CD1c-positive myeloid dendritic cell (primary cell): ENCODE measurements around the gene CTIF.
"Not testable (repeated sequence)": the region's sequence is repeated elsewhere in the genome, so short reads cannot be mapped to it uniquely, and the experiment has no call there.

Experiments
- DNase-seq: peaks from one replicate; pipeline ENCODE4 v3.0.0-alpha.2; 2016; ENCODE audit errors: extremely low spot score

CTIF gene

DNA sequence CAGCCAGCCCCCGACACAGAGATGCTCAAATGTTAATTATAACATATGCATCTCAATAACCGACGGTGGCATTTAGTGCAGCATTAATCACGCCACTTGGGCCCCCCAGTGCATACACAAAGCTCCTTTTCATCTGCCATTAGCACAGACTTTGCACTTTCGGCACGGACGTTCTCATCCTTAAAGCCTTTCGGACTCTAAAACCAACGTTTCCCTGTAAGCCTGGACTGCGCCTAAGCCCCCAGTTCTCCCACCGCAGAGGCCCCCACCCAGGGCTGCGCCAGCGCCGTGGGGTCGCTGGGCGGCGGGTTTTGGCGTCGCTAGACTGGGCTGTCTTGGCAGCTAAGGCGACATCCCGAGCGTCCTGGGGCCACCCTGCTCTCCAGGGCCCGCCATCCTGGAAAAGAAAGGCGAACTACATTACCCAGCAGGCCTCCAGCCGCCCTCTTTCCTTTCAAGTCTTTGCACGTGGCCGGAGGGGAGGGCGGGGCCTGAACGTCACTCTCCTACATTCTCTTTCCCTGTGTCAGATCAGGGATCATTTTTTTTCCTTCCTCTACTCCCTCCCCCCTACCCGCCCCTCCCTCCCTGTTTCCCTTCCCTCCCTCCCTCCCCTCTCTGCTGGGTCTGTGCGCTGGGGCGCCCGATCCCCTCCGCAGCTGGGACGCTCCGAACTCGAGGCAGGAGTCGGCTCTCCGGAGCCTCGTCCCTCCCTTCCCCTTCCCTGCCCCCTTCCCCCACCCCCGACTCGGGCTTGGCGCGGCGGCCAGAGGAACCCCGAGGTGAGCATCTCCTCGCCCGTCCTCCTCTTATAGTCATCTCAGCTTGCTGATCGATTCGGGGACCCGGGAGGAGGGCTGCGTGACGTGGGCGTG lies at the start of gene CTIF:
CTIF (plus strand) TSS at position 501 of the 875 bp plus-strand sequence. CDS start 80,535 bp downstream, outside the sequence.
- DNase-seq: peak; percentile 90

DNA sequence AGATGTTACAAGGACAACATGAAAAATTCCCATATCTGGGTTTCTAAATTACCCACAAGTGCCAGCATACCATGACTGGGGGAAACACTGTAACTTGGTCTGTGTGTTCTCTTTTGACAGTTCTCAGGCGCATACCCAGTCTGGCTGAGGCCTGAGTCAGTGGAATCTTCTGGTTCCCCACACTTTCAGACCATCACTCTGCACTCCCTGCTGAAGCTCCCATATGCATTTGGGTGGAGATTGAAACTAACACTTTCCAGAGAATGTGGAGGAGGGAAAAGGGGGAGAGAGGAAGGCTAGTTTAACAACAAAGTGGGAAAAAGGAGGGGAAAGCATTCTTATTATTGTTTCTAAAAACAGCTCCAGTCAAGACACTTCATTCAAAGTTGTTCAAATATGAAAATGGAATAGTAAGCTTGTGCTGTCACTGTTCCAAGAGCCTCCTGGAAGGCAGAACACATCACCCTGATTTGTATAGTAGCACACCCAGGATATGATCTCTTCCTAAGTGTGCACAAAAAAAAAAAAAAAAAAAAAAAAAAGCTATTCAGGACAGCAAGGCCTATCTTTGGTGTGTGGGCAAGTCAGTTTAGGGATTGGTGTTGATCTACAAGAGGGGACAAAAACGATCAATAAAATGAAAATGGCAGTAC lies 48.1 kb upstream of the CTIF start:
- no peak for DNase-seq

DNA sequence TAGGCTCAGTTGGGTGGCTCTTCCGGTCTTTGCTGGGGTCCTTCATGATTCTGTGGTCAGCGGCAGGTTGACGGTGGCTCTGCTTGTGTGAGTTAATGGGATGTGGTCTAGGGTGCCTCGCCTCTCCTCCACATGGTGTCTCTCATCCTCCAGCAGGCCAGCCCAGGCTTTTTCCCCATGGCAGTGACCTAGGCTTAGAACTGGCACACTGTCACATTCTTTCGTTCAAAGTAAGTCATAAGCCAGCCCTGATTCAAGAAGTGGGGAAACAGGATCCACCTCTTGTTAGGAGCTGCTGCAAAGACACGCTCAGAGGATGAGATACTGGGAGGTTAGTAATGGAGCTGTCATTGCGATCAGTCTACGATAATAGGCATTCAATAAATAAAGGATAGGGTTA lies 46.0 kb upstream of the CTIF start:
- no peak for DNase-seq

DNA sequence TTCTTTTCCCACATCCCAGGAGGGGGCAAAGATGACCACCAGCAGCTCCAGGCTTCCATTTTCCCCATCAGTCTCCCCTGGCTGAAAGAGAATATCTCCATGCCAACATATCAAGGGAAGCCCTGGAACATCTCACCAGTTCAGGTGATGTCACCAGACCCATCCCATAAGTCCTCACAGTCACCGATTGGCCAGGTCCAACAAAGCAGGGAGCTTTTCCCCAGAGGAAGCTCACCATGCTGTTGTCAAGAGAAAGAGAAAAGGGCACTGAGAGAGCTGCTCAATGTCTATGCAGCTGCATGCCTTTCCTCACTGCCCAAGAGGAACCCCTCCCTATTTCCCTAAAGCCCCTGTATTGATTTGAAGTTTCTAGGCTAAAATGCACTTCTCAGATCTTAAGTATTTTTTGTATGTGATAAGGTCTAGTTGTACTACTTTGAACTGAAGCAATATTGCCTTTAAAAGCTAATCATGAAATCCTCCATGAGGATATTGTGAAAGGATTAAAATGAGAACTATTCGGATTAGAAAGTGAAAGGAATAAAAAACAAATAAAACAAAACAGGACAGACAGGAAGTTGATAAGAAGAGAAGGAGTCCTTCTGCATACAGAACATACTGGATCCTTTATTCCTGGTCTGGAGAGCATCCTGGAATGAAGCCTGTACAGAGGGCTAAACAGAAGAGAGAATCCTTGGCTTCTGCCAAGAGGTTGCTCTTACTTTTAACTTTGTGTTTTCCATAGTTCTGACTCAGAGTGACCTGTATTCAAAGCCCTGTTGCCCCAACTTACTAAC lies 45.2 kb upstream of the CTIF start:
- DNase-seq: no peak

DNA sequence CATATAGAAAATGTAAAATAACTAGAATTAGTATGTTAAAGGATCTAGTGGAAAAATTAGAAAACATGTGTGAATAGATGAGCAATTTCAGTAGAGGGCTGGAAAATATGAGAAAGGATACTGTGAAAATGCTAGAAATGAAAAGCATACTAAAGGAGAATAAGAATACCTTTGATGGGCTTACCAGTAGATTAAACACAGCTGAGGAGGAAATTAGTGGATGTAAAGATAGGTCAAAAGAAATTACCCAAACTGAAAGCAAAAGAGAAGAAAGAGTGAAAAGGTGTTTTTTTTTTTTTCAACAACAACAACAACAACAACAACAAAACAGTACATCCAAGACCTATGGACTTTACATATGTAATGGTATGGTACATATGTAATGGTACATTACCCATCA lies 41.0 kb upstream of the CTIF start:
- no peak for DNase-seq

DNA sequence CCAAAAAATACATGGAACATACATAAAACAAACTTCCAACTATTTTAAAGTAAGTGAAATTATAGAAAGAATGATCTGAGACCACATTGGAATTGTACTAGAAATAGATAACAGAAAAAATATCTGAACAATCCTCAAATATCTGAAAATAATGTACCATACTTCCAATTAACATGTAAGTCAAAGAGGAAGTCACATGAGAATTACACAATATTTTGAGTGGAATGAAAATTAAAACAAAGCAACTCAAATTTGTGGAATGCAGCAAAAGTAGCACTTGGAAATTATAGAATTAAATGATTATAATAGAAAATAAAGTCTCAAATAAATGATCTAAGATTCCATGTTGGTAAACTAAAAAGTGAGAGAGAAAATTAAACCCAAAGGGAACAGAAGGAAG lies 38.3 kb upstream of the CTIF start:
- peak; percentile 18 for DNase-seq

DNA sequence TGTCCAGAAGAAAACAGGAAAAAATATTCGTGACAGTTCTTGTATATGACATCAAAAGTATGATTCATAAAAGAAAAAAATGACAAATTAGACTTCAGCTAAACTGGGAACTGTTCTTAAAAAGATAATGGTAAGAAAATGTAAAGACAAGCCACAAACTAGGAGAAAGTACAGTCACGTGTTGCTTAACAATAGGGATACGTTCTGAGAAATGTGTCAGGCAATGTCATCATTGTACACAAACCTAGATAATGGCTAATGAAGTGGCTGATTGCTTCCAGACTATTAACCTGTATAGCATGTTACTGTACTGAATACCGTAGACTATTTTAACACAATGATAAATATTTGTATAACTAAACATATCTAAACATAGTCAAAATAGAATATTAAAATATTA lies 35.9 kb upstream of the CTIF start:
- DNase-seq: no peak

DNA sequence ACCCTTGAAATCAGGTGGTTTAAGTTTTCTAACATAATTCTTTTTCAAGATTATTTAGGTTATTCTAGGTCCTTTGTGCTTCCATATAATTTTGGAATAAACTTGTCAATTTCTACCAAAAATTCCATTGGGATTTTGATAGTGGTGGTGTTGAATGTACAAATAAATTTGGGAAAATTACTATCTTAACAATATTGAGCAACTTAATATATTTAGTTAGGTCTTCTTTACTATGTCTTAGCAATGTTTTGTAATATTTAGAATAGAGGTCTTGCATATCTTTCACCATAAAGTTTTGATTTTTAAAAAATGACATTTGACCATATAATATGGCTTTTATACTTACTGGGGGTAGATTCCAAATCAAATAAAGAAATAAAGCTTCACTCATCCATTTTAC lies 34.0 kb upstream of the CTIF start:
- no peak for DNase-seq

DNA sequence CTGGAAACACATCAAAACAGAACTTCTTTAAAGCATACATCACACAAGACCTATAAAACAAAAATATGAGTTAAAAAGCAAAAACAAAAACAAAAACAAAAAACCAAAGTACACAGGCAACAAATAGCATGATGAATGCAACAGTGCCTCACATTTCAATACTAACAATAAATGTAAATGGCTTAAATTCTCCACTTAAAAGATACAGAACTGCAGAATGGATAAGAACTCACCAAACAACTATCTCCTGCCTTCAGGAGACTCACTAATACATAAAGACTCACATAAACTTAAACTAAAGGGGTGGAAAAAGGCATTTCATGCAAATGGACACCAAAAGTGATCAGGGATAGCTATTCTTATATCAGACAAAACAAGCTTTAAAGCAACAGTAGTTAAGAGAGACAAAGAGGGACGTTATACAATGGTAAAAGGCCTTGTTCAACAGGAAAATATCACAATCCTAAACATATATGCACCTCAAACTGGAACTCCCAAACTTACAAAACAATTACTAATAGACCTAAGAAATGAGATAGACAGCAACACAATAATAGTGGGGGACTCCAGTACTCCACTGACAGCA lies 31.8 kb upstream of the CTIF start:
- DNase-seq: not testable (repeated sequence)

DNA sequence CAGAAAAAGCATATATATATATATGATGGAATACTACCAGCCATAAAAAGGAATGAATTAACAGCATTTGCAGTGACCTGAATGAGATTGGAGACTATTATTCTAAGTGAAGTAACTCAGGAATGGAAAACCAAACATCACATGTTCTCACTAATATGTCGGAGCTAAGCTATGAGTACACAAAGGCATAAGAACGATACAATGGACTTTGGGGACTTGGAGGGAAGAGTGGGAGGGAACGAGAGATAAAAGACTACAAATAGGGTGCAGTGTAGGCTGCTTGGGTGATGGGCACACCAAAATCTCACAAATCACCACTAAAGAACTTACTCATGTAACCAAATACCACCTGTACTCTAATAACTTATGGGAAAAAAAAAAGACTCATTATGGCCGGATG lies 26.3 kb upstream of the CTIF start:
- DNase-seq: not testable (repeated sequence)

DNA sequence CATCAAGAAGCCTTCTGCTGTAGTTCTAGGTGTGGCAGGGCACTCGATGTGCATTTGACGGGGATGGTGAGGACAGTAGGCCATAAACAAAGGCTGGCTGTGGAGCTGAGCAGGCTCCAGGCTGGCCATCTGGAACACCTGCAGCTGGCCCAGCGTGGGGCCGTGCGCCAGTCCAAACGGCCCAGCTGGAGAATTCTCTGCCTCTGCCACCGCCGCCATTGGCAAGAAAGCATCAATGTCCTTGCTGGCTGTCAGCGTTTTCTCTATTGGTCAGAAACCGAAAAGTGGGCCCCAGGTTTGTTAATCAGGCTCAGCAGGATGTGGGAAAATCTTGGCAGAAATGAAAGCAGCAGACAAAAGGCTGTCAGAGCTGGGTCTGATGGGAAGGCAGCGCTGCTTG lies 24.0 kb upstream of the CTIF start:
- DNase-seq: no peak

DNA sequence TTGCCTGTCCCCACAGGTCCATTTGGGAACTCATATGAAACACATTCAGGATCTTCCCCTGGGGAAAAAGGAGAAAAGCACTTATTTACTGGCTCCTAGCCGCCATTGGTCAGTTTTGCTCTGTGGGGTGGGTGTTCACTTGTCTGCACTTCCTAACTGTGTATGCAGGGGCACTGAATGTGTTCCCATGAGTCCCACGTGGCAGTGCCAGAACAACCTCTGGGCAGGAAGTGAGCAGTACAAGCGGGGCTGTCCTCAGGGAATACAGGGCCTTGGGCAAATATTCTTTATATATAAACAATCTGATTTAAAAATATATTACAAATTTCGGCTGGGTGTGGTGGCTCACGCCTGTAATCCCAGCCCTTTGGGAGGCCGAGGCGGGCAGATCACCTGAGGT lies 21.8 kb upstream of the CTIF start:
- no peak for DNase-seq

DNA sequence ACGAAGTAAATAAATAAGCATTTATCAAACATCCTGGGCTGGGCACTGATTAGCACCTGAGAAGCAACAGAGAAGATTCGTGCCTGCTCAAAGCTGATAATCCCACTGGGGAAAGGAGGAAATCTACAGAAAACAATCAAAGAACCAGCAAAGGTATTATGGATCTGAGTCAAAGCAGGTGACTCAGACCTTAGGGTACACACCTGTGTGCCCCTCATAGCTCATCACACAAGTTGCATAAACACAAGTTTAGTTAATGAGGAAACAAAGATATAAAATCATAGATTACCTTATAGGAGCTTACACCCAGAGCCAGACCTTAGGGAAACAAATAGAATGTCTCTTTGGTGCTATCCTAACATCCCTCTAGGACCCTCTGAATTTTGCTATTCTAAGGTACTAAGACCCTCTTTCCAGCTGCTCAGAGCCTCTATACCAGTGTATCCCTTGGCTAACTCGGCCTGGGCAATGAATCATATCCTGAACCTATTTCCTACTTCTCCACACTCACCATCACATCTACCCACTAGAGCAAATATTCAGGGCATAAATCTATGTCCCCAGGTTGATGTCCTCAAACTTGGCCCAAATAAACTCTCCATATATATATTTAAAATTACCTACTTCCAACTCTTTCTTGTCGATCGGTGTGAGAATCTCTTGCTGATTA lies 19.3 kb upstream of the CTIF start:
- no peak for DNase-seq

DNA sequence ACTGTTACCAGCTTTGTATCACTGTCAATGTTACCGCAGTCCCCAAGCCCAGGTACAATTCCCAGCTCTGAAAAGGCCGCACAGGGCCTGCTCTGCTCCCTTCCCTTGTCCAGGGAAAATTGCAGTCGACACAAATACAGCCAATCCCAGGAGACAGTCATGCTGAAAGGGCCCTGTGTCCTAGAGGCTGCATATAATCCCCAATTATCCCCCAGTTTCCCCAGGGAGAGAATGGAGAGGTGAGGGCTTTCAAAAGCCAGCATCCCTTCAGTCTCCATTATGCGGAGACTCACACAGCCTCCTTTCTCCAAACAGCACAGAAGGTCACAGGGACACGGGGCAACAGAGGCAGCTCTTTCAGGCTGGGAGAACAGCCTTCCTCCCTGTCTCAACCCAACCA lies 17.1 kb upstream of the CTIF start:
- no peak for DNase-seq

DNA sequence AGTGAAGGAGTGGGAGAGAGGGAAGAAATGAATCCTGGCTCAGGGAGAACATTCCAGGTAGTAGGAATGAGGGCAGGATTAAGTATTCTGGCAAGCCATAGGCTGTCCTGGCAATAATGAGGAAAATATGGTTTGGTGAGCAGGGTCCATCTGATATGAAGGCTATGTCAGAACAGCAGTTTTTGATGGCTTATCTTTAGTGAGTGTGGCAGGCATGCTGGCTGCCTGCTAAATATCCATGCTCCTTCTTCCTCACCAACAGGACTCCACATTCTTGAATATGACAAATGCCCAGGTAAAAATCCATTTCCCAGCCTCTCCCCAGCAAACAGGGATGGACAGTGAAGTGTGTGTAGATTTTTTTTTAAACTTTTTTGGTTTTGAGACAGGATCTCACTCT lies 13.2 kb upstream of the CTIF start:
- no peak for DNase-seq

DNA sequence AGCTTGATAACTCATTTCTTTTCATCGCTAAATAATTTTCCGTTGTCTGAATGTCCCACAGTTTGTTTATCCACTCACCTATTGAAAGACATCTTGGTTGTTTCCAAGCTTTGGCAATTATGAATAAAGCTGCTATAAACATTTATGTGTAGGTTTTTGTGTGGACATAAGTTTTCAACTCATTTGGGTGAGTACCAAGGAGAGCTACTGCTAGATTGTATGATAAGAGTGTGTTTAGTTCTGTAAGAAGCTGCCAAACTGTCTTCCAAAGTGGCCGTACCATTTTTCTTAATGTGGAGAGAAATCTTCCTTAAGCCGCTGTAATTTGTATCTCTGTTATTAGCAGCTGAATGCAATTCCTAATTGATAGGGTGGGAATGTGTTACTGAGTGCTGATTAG lies 11.4 kb upstream of the CTIF start:
- no peak for DNase-seq

DNA sequence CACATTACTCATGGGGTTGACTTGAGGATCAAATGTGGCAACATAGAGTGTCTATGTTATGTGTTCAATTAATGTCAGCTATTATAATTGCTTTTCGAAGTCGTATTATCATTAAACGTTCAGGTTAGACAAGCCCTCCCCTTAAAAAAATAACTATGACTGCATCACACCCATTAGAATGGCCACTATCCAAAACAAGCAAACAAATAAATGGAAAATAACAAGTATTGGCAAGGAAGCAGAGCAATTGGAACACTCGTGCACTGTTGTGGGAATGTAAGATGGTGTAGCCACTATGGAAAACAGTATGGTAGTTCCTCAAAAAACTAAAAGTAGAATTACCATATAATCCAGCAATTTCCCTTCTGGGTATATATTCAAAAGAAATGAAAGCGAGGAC lies 10.0 kb upstream of the CTIF start:
- DNase-seq: no peak

DNA sequence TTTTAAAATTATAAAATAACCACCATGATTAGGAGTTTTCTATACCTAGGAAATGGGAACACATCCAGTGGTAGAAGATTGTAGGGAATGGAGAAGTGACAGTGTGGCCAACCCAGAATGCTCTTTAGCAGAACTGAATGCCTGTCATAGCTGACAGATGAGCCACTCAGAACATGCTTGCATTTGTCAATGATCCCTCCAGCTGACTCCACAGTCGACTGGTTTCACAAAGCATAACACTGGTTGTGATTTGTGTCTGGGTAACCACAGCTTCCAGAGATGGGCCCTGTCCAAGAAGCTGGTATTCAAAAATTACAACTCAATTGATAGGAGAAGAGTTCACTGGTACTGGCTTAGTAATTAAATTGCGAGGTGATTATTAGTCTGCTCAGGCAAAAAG lies 9.0 kb upstream of the CTIF start:
- DNase-seq: peak; percentile 28

DNA sequence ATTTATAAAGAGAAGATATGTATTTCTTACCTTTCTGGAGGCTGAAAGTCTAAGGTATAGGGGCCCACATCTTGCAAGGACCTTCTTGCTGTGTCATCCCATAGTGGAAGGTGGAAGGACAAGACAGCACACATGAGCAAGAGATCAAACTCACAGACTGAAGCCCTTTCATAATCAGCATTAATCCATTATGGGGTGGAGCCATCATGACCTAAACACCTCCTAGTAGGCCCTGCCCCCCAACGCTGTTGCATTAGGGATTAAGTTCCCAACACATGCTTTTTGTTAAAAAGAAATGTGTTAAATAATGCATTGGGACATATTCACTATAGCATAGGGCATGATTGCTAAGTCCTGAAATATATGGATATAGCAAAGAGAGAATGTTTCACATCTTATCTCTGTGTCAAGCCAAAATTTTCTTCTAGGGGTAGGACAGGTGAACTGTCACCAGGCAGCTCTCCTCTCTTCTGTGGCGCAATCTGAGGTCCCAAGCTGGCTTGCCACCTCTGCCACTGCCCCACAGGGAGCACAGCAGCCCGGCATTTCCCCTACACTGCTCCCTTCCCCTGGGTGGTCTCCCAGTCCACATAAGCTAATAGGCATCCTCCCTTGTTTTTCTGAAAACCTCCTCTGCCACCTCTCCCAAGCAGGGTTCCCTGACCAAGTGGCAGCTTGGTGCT lies 8.3 kb upstream of the CTIF start:
- DNase-seq: no peak

DNA sequence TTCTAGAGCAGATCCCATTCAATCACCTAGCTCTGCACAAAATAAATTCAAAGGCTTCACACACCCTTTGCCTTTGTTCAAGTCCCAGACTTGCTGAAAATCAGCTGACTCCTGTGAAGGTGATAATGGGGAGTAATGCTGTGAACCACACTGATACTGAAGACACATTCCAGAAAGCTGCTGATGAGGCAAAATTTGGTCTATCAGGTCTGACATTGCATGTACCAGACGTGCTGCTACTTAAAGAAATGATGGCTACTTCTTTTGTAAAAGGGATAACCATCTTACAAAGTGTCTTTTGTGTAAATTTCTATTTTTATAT lies 7.8 kb upstream of the CTIF start:
- no peak for DNase-seq

DNA sequence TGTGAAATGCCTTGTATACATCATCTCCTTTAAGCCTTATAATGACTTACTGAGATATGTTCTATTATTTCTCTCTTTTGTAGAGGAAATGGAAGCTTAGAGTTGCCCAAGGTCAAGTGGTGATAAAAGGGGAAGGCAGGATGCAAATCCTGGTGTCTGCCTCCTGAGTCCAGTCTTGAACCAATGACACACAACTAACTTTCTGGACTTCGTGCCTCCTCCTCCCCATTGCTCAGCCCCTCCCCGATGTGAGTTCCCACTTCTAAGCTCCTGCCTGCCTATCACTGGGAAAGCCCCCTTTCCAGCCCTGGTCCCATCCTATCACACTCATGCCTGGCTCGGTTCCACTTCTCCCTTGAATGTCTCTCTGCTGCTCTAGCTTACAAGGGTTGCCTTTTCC lies 6.9 kb upstream of the CTIF start:
- DNase-seq: peak; percentile 48
